IMR-90 (cell line): ENCODE results near the gene GNPTG. TPM values are rescaled to one million over a fixed set of nuclear protein-coding genes. Genes with fewer than 3 reads are reported as not detected.

Experiments used
- ATAC-seq: fragments of 200-7000 bp; cut with Tn5 transposase; 2 replicates; pipeline ENCODE4 v1.9.1; 2020; ENCODE audit warnings: low read depth, mild to moderate bottlenecking, moderate library complexity
- BruUV-seq: library from RNA; stranded (reverse); fragments of 400-500 nt; replicated peaks from 2 replicates; lab custom pipeline; 2021; lab: Mats Ljungman, UMichigan
- CTCF ChIA-PET: fragments of 300-600 bp; formaldehyde crosslinking; extraction: SDS; loops from one replicate; lab custom pipeline; 2021; ENCODE audit warnings: antibody characterized with exemption; lab: Yijun Ruan, JAX
- POLR2A ChIA-PET: fragments of 300-600 bp; sonication (Branson Sonifier 250); formaldehyde crosslinking; loops from one replicate; lab custom pipeline; 2022; ENCODE audit warnings: antibody characterized with exemption; ENCODE audit not compliant: unreplicated experiment; lab: Charles Lee
- DNase-seq: peaks from one replicate; pipeline ENCODE4 v3.0.0; 2013
- H2AFZ ChIP-seq: replicated peaks from 2 replicates; pipeline ENCODE3; 2013; ENCODE audit warnings: low read length, mild to moderate bottlenecking; ENCODE audit not compliant: poor library complexity
- H2AK5ac ChIP-seq: 2 replicates; pipeline ENCODE4 v1.6.1; 2013; ENCODE audit warnings: low read depth, low read length, inconsistent platforms
- H2AK9ac ChIP-seq: replicated peaks from 2 replicates; pipeline ENCODE3; 2013; ENCODE audit warnings: mild to moderate bottlenecking, low read depth, low read length, moderate library complexity; ENCODE audit not compliant: poor library complexity
- H2BK120ac ChIP-seq: 2 replicates; pipeline ENCODE4 v1.6.1; 2013; ENCODE audit warnings: low read depth, low read length, inconsistent platforms
- H2BK15ac ChIP-seq: 3 replicates; pipeline ENCODE4 v1.6.1; 2013; ENCODE audit warnings: low read depth, low read length, inconsistent platforms
- H2BK20ac ChIP-seq: 2 replicates; pipeline ENCODE4 v1.6.1; 2013; ENCODE audit warnings: low read depth, mild to moderate bottlenecking, inconsistent platforms, low read length, moderate library complexity
- H2BK5ac ChIP-seq: 2 replicates; pipeline ENCODE4 v1.6.1; 2013; ENCODE audit warnings: mild to moderate bottlenecking, low read depth, low read length, inconsistent platforms; ENCODE audit not compliant: poor library complexity, severe bottlenecking
- H3K14ac ChIP-seq: replicated peaks from 2 replicates; pipeline ENCODE4 v1.6.1; 2013; ENCODE audit warnings: low read depth, low read length, inconsistent platforms
- H3K18ac ChIP-seq: 2 replicates; pipeline ENCODE4 v1.6.1; 2013; ENCODE audit warnings: low read depth, low read length, control low read depth
- H3K23ac ChIP-seq: 2 replicates; pipeline ENCODE4 v1.6.1; 2013; ENCODE audit warnings: low read depth, low read length, inconsistent platforms
- H3K27ac ChIP-seq: 2 replicates; pipeline ENCODE4 v1.5.1; 2013; ENCODE audit warnings: mild to moderate bottlenecking, control low read depth, low read length; ENCODE audit not compliant: insufficient read depth
- H3K27me3 ChIP-seq: 2 replicates; pipeline ENCODE4 v1.6.1; 2013; ENCODE audit warnings: low read length; ENCODE audit not compliant: control insufficient read depth, insufficient read depth
- H3K36me3 ChIP-seq: 2 replicates; pipeline ENCODE4 v1.6.1; 2013; ENCODE audit warnings: low read length, mixed read lengths; ENCODE audit not compliant: control insufficient read depth, insufficient read depth
- H3K4ac ChIP-seq: 2 replicates; pipeline ENCODE4 v1.6.1; 2013; ENCODE audit warnings: low read depth, low read length, inconsistent platforms
- H3K4me1 ChIP-seq: 2 replicates; pipeline ENCODE4 v1.6.1; 2013; ENCODE audit warnings: low read length, mixed read lengths; ENCODE audit not compliant: control insufficient read depth, insufficient read depth
- H3K4me2 ChIP-seq: 2 replicates; pipeline ENCODE4 v1.6.1; 2013; ENCODE audit warnings: low read depth, mild to moderate bottlenecking, control low read depth, low read length, moderate library complexity
- H3K4me3 ChIP-seq: 2 replicates; pipeline ENCODE4 v1.5.1; 2013; ENCODE audit warnings: low read depth, mild to moderate bottlenecking, control low read depth, low read length, moderate library complexity; ENCODE audit not compliant: insufficient read depth
- H3K56ac ChIP-seq: 2 replicates; pipeline ENCODE4 v1.6.1; 2013; ENCODE audit warnings: low read length, inconsistent platforms; ENCODE audit not compliant: insufficient read depth; ENCODE audit errors: extremely low read depth
- H3K79me1 ChIP-seq, 2 experiments: 2 replicates each; pipeline ENCODE4 v1.6.1; 2013; ENCODE audit warnings: low read length in 2 of 2, inconsistent platforms in 1 of 2, low read depth in 1 of 2
- H3K9ac ChIP-seq: 2 replicates; pipeline ENCODE4 v1.6.1; 2013; ENCODE audit warnings: low read depth, low read length, control low read depth
- H3K9me1 ChIP-seq: 2 replicates; pipeline ENCODE4 v1.6.1; 2013; ENCODE audit warnings: low read length, inconsistent platforms; ENCODE audit not compliant: insufficient read depth
- H3K9me3 ChIP-seq: 2 replicates; pipeline ENCODE4 v1.6.1; 2013; ENCODE audit warnings: low read length; ENCODE audit not compliant: control insufficient read depth, insufficient read depth
- H4K20me1 ChIP-seq: 2 replicates; pipeline ENCODE4 v1.6.1; 2013; ENCODE audit warnings: low read length, inconsistent platforms; ENCODE audit not compliant: insufficient read depth
- H4K5ac ChIP-seq: 2 replicates; pipeline ENCODE4 v1.6.1; 2013; ENCODE audit warnings: mild to moderate bottlenecking, low read depth, low read length, control low read depth
- H4K8ac ChIP-seq, 2 experiments: 2 replicates each; pipeline ENCODE4 v1.6.1; 2013; ENCODE audit warnings: low read depth in 2 of 2, low read length in 2 of 2, control low read depth in 1 of 2, inconsistent platforms in 1 of 2
- H4K91ac ChIP-seq: 2 replicates; pipeline ENCODE4 v1.6.1; 2013; ENCODE audit warnings: low read depth, low read length, inconsistent platforms; ENCODE audit not compliant: insufficient read depth
- BHLHE40 ChIP-seq: fragments of 150-350 bp; IDR thresholded peaks from 2 replicates; pipeline ENCODE4 v1.6.1; 2016; ENCODE audit warnings: mild to moderate bottlenecking, low read depth, low read length
- CEBPB ChIP-seq: IDR thresholded peaks from 2 replicates; pipeline ENCODE4 v1.6.1; 2012; ENCODE audit warnings: low read depth, low read length, improper control_type of control experiment
- CHD1 ChIP-seq: IDR thresholded peaks from 2 replicates; pipeline ENCODE4 v1.6.1; 2012; ENCODE audit warnings: low read depth, low read length, improper control_type of control experiment
- CTCF ChIP-seq: conservative IDR thresholded peaks from 2 replicates; pipeline ENCODE4 v1.5.1; 2012; ENCODE audit warnings: mild to moderate bottlenecking, low read depth, low read length, improper control_type of control experiment
- FOS ChIP-seq: fragments of 150-350 bp; IDR thresholded peaks from 2 replicates; pipeline ENCODE4 v1.6.1; 2016; ENCODE audit warnings: low read depth, low read length
- MAZ ChIP-seq: IDR thresholded peaks from 2 replicates; pipeline ENCODE4 v1.6.1; 2012; ENCODE audit warnings: low read depth, mild to moderate bottlenecking, low read length, improper control_type of control experiment, moderate library complexity, borderline replicate concordance
- MXI1 ChIP-seq: IDR thresholded peaks from 2 replicates; pipeline ENCODE4 v1.6.1; 2012; ENCODE audit warnings: low read depth, mild to moderate bottlenecking, low read length, moderate library complexity, borderline replicate concordance
- NFE2L2 ChIP-seq: fragments of 150-350 bp; IDR thresholded peaks from 2 replicates; pipeline ENCODE4 v1.6.1; 2016; ENCODE audit warnings: low read depth, mild to moderate bottlenecking, low read length
- RAD21 ChIP-seq: IDR thresholded peaks from 2 replicates; pipeline ENCODE4 v1.6.1; 2012; ENCODE audit warnings: low read length, improper control_type of control experiment
- RCOR1 ChIP-seq: IDR thresholded peaks from 2 replicates; pipeline ENCODE4 v1.6.1; 2012; ENCODE audit warnings: mild to moderate bottlenecking, low read length, improper control_type of control experiment; ENCODE audit not compliant: insufficient replicate concordance
- SMC3 ChIP-seq: fragments of 150-350 bp; IDR thresholded peaks from 2 replicates; pipeline ENCODE4 v1.6.1; 2016; ENCODE audit warnings: low read depth, mild to moderate bottlenecking, antibody characterized with exemption, low read length, moderate library complexity
- USF2 ChIP-seq: fragments of 150-350 bp; IDR thresholded peaks from 2 replicates; pipeline ENCODE4 v1.6.1; 2017; ENCODE audit warnings: mild to moderate bottlenecking, antibody characterized with exemption, low read length, low read depth
- WGBS, 2 experiments: methylation state at CpG; one replicate each; pipeline versions ENCODE4 v1.1.5 to v1.1.7; 2013; ENCODE audit warnings: missing lambda C conversion rate in 2 of 2; ENCODE audit not compliant: insufficient read length in 1 of 2; ENCODE audit errors: extremely low coverage in 2 of 2; 5-methylcytosine and 5-hydroxymethylcytosine counted together
- dilution Hi-C: fragments of 300-500 bp; cut with HindIII; formaldehyde crosslinking; loops from one replicate; pipeline ENCODE4 v1.14.3; 2018; ENCODE audit warnings: low sequenced_read_pairs; ENCODE audit not compliant: unreplicated experiment
- in situ Hi-C: fragments of 300-500 bp; cut with MboI; formaldehyde crosslinking; loops from 3 replicates; pipeline ENCODE4 v1.14.3; 2019; ENCODE audit warnings: low sequenced_read_pairs, inconsistent platforms, mixed read lengths
- intact Hi-C: fragments of 100-400 bp; cut with micrococcal nuclease; formaldehyde crosslinking; loops from 2 replicates; pipeline ENCODE4 v1.10.0; 2022
- polyA plus RNA-seq, 3 experiments: library from polyadenylated mRNA; depleted of rRNA; stranded (reverse); fragments of >200 nt; gene quantifications; 2 replicates each; pipeline ENCODE4 v1.2.3, GENCODE V29; 2012; ENCODE audit warnings: low replicate concordance in 1 of 3
- total RNA-seq: library from RNA; depleted of rRNA; stranded (reverse); fragments of >200 nt; gene quantifications from 2 replicates; pipeline ENCODE4 v1.2.3, GENCODE V29; 2012

Gene GNPTG
- total and polyA plus RNA-seq, 2 of the 4 experiments (the other 2 are of a cell fraction), result 14.9 to 70.8 TPM

- no peak overlapping the region for H3K4me3 ChIP-seq
- H2AK9ac ChIP-seq, result no peak overlapping the region
- H2AFZ ChIP-seq, result no peak overlapping the region
- peaks cover 4% of the 10 kb centered on the region; the same call in 1 of the 2 replicates for H4K20me1 ChIP-seq
- no peak overlapping the region for H3K56ac ChIP-seq
- no peak overlapping the region for H2BK20ac ChIP-seq
- H2BK15ac ChIP-seq, result no peak overlapping the region
- H2BK120ac ChIP-seq, result no peak overlapping the region
- no peaks in the 10 kb centered on the region for H3K27me3 ChIP-seq
- no peak overlapping the region for H2BK5ac ChIP-seq
- no peak for TF ChIP-seq CEBPB
- no peak for TF ChIP-seq RAD21
- TF ChIP-seq USF2, result no peak
- TF ChIP-seq RCOR1, result no peak
- TF ChIP-seq NFE2L2, result no peak
- no peak for TF ChIP-seq MXI1
- no peak for TF ChIP-seq BHLHE40
- TF ChIP-seq CHD1, result no peak
- no peak for TF ChIP-seq MAZ
- TF ChIP-seq CTCF, result no peak
- no peak for TF ChIP-seq FOS
- TF ChIP-seq SMC3, result no peak
- ATAC-seq (no peak), DNase-seq (no peak)
- no peak overlapping the region for H4K5ac ChIP-seq
- H3K79me1 ChIP-seq, result peaks cover 2 to 20% of the 10 kb centered on the region in 2 experiments; a peak in 3 of 4 replicates
- 100% methylated on average over 1 of the region's 27 CpGs; no CpG with 5 or more reads in 1 of the 2 experiments for WGBS, 2 experiments
- ChIA-PET CTCF (no interaction called here), POLR2A (no interaction called here)
- no peak overlapping the region for H3K4ac ChIP-seq
- no TSS peak for BruUV-seq
- H3K36me3 ChIP-seq, result peaks cover 50% of the 10 kb centered on the region
- no peak overlapping the region for H3K23ac ChIP-seq
- H3K9ac ChIP-seq, result no peak overlapping the region
- no peak overlapping the region for H4K8ac ChIP-seq
- H3K27ac ChIP-seq, result no peak overlapping the region
- no peak overlapping the region for H2AK5ac ChIP-seq
- H3K4me1 ChIP-seq, result no peaks in the 10 kb centered on the region
- no peaks in the 10 kb centered on the region for H3K9me3 ChIP-seq
- no peaks in the 10 kb centered on the region for H3K9me1 ChIP-seq
- dilution Hi-C loops, result no loop called here
- H3K14ac ChIP-seq, result no peak overlapping the region
- in situ Hi-C loops, result no loop called here
- no peak overlapping the region for H3K18ac ChIP-seq
- intact Hi-C loops, result no loop called here
- no peak overlapping the region for H3K4me2 ChIP-seq
- H4K91ac ChIP-seq, result no peak overlapping the region
Measured at GRCh38 chr16:1367486-1368174, 15.9 kb downstream of the GNPTG start.
